Rectal smooth muscle tissue (tissue), 1 donor: ENCODE data around the gene FAM25G.

Experiments
- H3K27ac ChIP-seq: one replicate; pipeline ENCODE4 v1.7.0; 2013; ENCODE audit warnings: low read depth, low read length, inconsistent platforms
- H3K27me3 ChIP-seq: one replicate; pipeline ENCODE4 v1.7.0; 2013; ENCODE audit warnings: low read length; ENCODE audit not compliant: control insufficient read depth, insufficient read depth
- H3K36me3 ChIP-seq: one replicate; pipeline ENCODE4 v1.7.0; 2013; ENCODE audit warnings: low read length; ENCODE audit not compliant: control insufficient read depth, insufficient read depth
- H3K4me1 ChIP-seq: one replicate; pipeline ENCODE4 v1.7.0; 2013; ENCODE audit warnings: low read length; ENCODE audit not compliant: control insufficient read depth, insufficient read depth
- H3K4me3 ChIP-seq: one replicate; pipeline ENCODE4 v1.7.0; 2013; ENCODE audit warnings: low read length
- H3K9ac ChIP-seq: one replicate; pipeline ENCODE4 v1.7.0; 2013; ENCODE audit warnings: low read length

The FAM25G gene

GRCh38 chr10:47438857-47439474 is 52.5 kb downstream of the FAM25G start:
- H3K4me1 ChIP-seq, result no peaks in the 10 kb centered on the region
- no peak overlapping the region for H3K9ac ChIP-seq
- no peak overlapping the region for H3K4me3 ChIP-seq
- H3K36me3 ChIP-seq, result no peaks in the 10 kb centered on the region
- H3K27ac ChIP-seq, result no peak overlapping the region
- H3K27me3 ChIP-seq, result no peaks in the 10 kb centered on the region
